Non-pigmented ciliary epithelial cell (primary cell): ENCODE results near the gene AXIN1.
"Not testable (repeated sequence)": the region's sequence is repeated elsewhere in the genome, so short reads cannot be mapped to it uniquely, and the experiment has no call there.

Source experiments
- DNase-seq: peaks from one replicate; pipeline ENCODE4 v3.0.0-alpha.2; 2010; ENCODE audit warnings: low read depth

Gene AXIN1

GRCh38 chr16:333406-334094 lies 19.0 kb downstream of the AXIN1 start:
- DNase-seq = no peak

GRCh38 chr16:331181-331814 lies 21.2 kb downstream of the AXIN1 start:
- not testable (repeated sequence) for DNase-seq

DNA sequence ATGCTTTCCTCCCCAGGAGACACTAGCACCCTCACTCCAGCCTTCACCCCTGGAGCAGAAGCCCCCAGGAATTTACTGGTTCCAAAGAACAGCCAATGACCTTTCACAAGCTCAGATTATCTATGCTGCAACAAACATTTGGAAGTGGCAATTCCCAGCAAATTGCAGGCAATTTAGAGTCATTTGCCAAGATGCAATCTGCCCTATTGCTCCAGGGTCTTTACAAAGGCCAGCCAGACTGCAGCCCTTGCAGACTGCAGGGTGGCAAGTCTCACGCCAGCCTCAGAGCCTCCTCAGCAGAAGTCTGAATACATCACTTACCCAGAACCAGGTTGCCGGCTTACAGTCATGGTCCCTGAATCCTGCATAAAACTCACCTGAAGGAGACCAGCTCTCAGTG lies 21.8 kb downstream of the AXIN1 start:
- DNase-seq = no peak

DNA sequence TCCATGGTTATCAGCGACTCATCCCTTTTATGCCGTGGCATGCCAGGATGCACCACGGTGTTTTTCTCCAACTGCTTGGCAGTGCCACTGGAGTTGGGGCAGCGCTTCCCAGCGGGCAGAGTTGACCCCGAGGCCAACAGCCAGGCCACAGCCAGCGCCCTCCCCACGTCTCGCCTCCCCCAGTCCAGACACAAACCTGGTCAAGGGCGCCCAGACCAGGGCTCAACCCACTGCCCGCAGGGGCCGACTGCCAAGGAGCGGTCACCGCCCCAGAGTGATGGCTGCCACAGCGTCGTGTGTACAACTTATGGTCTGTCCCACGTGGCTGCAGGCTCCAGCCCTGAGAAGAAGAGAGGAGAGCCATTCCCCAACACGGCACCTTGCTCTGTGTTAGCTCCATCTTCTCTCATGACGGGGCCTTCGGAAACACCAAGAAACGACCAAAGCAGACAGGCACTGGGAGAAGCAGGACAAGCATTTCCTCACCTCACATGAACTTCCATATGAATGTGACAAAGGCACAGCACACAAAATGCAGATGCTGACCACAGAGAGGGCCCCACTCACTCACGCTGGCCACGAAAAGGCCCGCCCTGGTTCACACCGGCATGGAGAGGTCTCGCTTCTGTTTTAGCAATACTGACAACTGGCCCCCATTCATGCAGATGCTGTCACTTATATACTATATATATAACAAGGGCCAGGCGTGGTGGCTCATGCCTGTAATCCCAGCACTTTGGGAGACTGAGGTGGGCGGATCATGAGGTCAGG lies 27.0 kb downstream of the AXIN1 start:
- DNase-seq = no peak

DNA sequence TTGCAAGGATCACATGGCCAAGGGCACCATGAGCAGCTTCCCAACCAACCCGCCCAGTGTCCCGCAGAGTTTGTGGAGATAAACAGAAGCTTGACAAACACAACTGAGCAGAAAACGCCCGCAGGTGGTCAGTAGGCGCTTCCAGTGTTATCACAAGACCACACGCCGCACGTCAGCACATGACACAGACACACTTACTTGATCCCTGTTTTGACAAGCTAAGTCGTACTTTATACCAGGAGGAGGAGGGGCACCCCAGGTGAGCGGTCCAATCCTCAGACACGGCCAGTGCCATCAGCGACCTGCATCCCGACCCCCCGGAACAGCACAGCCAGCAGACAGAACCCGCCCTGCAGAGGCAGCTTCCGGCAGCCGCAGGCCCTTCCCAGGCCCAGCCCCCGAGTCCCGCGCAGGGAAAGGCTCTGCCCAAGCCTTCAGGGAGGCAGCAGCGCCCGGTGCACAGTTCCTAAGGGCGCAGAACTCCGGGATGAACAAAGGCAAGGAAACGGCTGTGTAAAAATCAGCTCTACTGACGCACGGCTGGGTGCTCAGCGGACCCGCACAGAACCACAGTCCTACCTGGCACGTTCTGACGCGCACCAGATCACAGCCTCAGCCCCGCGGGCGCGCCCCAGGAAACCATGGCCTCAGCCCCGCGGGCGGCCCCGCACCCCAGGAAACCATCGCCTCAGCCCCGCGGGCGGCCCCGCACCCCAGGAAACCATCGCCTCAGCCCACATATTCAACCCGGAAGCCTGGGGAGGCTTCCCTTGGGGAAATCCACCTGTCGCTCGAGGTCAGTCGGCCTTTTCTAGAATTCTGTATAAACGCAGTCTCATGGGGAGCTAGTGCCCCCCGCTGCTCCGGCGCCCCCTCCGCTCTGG lies 27.8 kb downstream of the AXIN1 start:
- no peak for DNase-seq

DNA sequence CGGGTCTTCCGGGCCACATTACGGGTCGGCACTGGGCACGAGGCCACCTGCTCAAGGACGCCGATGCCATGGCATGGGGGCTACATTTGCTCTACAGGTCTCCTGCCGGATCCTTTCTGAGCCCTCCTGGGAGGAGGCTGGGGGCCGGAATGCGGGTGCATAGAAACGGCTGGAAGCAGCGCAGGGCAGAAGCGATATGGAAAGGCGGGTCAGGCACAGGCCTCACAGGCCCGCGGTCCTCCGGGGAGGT lies 28.4 kb downstream of the AXIN1 start:
- DNase-seq = no peak

DNA sequence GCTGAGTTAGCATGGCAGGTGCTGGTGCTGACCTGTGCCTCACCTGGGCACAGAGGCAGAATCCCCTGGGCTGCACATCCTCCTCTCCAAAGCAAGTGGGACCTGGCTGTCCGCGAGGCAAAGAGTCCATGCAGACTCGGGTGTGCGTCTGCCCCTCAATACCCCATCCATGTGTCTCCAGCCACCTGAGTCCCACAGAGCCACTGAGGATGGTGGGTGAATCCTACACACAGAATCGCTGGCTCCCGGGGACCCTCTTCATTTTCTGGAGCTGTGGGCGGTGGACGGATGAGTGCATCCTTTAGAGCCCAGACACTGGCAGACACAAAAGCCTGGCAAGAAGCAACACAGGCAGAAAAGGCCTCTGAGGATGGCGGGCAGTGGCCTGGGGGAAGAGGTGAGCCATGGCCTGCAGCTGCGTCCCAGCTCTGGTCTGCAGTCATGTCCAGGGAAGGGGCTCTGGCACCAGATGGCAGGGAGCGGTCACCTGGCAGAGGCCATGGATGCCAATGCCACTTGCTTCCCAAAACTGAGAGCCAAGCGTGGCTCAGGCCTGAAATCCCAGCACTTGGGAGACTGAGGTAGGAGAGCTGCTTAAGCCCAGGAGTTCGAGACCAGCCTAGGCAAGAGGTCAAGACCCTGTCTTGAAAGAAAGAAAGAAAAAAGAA lies 29.9 kb downstream of the AXIN1 start:
- DNase-seq = no peak

GRCh38 chr16:321532-321931 lies 31.0 kb downstream of the AXIN1 start:
- no peak for DNase-seq

DNA sequence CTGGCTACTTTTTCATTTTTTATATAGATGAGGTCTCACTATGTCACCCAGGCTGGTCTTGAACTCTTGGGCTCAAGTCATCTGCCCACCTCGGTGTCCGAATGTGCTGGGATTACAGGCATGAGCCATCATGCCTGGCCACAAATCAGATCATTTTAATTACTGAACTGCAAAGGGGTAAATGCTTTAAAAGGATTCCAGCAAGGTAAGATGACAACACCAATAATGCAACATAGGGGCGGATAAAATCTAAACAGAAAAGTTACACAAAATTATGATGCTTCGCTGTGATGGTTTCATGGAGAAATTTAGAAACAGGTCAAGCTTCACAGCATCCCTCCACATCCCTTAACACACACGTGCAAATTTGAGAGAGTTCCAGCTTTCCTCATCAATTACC lies 32.3 kb downstream of the AXIN1 start:
- DNase-seq = no peak

DNA sequence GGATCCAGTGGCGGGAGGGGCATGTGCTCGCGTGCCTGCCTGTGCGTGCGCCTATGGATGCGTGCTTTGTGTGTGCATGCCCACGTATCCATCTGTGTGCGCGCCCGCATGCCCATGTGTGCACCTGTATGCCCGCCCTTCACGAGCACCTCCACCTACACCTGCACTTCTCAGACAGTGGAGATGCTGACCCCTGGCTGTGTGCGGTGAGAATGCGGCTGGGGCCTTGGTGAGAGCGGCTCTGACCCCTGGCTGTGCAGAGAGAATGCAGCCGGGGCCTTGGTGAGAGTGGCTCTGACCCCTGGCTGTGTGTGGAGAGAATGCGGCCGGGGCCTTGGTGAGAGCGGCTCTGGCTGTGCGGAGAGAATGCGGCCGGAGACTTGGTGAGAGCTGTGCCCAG lies 33.9 kb downstream of the AXIN1 start:
- no peak for DNase-seq

DNA sequence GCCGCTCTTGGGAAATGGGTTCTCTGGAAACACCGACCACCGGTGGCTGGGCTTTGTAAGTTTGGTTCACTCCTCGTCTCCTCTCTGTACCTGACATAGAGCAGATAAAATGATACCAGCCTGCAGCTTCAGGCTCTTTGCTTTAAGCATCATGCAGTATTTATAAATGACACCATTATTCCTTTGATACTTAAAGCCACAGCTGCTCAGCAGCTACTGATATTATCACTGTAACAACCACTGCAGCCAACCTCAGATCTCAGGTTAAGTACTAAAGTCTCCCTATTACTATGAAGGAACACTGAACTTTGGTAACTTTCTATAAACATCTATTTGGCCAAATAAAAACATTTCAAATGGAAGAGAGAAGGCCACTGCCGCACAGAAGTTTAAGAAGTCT lies 34.9 kb downstream of the AXIN1 start:
- DNase-seq = no peak

DNA sequence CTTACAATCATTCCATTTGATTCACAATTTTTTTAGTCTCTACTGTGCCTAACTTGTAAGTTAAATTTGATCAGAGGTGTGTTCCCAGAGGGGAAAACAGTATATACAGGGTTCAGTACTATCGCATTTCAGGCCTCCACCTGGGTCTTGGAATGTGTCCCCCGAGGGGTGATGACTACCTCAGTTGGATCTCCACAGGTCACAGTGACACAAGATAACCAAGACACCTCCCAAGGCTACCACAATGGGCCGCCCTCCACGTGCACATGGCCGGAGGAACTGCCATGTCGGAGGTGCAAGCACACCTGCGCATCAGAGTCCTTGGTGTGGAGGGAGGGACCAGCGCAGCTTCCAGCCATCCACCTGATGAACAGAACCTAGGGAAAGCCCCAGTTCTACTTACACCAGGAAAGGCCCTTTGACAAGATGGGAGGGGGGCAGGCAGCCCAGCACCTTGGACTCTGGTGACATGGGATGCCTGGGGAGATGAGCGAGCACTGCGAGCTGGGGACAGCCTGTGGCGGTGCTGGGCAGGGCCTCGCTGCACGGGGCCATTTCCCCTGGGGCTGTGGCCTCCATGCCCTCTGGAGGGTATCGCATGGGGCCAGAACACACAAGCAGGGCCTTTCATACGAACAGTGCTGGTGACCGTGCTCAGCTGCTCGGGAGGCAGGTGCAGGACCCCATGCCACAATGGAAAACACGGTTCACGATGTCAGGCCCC lies 35.6 kb downstream of the AXIN1 start:
- DNase-seq = no peak

- DNase-seq = no peak
These were observed 37.7 kb downstream of the AXIN1 start for GRCh38 chr16:314795-315299.

DNA sequence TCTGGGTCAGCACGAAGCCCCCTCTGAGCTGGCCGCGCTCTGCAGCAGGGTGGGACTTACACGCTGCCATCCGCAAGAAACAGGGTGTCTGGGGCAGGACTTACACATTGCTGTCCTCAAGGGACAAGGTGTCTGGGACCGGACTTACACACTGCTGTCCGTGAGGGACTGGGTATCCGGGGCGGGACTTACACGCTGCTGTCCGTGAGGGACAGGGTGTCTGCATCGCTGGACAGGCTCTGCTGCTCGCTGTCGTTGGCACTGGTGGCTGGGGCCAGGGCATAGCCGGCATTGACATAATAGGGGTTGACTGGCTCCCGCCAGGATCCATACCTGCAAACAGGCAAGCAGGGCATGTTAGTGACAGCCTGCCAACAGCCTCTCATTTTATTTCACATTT lies 38.2 kb downstream of the AXIN1 start:
- DNase-seq = no peak

DNA sequence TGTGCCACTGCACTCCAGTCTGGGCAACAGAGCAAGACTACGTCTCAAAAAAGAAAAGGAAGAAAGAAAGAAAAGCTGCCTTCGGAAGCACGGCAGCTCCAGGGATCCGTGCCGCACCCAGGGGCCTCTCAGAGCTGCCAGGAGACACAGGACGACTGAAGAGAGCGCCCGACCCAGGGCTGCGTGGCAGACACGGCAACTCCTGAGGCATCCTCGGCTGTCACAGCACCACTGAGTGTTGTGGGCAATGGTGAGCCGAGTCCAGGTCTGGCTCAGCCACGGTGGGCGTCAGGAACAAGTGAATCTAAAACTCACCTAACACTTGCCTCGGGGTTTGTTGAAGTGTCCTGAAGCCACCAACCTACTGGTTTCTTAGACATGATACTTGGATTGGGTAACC lies 40.8 kb downstream of the AXIN1 start:
- DNase-seq = no peak

DNA sequence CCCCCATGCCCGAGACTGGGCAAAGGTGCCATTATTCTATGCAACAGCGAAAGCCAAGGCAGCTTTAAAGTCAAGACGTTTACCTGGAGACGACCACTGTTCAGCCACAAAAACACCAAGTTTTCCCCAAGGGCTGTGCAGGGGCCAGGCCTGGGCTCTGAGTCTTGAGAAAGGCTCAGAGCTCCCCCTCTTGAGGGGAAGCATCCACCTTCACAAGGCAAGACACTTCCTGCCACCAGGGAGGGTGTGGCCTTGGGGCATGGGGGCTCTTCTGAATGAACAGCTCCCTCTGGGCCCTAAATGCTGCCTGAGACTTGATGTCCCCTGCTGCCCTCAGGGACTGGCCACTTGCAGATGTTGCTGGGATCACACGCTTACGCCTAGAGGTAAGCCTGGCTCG lies 43.0 kb downstream of the AXIN1 start:
- no peak for DNase-seq

GRCh38 chr16:307691-308312 lies 44.7 kb downstream of the AXIN1 start:
- no peak for DNase-seq

GRCh38 chr16:306911-307370 lies 45.6 kb downstream of the AXIN1 start:
- DNase-seq = no peak

- DNase-seq = no peak
These were observed 46.5 kb downstream of the AXIN1 start for GRCh38 chr16:305916-306626.
